Fibroblast of lung (primary cell): ENCODE results near the gene SOX30. TPM values are rescaled to one million over a fixed set of nuclear protein-coding genes. Genes with fewer than 3 reads are reported as not detected.

ENCODE experiments used
- DNase-seq, 2 donors: peaks; one replicate each; pipeline versions ENCODE4 v3.0.0 to v3.0.0-alpha.2; 2010; ENCODE audit warnings: low read depth in 2 of 2
- H2AFZ ChIP-seq: 2 replicates; pipeline ENCODE4 v1.5.1; 2012; ENCODE audit warnings: low read length, control low read depth, inconsistent platforms
- H3K27ac ChIP-seq: 2 replicates; pipeline ENCODE4 v1.5.1; 2011; ENCODE audit warnings: low read length, control low read depth; ENCODE audit not compliant: insufficient read depth
- H3K27me3 ChIP-seq: 2 replicates; pipeline ENCODE4 v1.5.1; 2011; ENCODE audit warnings: mild to moderate bottlenecking, low read length; ENCODE audit not compliant: control insufficient read depth, insufficient read depth
- H3K36me3 ChIP-seq: 2 replicates; pipeline ENCODE4 v1.5.1; 2011; ENCODE audit warnings: low read length; ENCODE audit not compliant: control insufficient read depth, insufficient read depth
- H3K4me1 ChIP-seq: 2 replicates; pipeline ENCODE4 v1.5.1; 2011; ENCODE audit warnings: low read length; ENCODE audit not compliant: control insufficient read depth, insufficient read depth; ENCODE audit errors: extremely low read depth
- H3K4me2 ChIP-seq: 2 replicates; pipeline ENCODE4 v1.5.1; 2011; ENCODE audit warnings: low read length, control low read depth; ENCODE audit not compliant: insufficient read depth; ENCODE audit errors: extremely low read depth
- H3K4me3 ChIP-seq, 4 experiments: fragments of 200-600 bp in 1 of 4; sonication (generic) in 1 of 4; replicated peaks in 1 of 4; 2 replicates each; pipeline ENCODE4 v1.5.1; 2011 to 2016; ENCODE audit warnings: low read length in 4 of 4, low read depth in 3 of 4, mild to moderate bottlenecking in 3 of 4, control low read depth in 2 of 4, inconsistent platforms in 1 of 4, mixed read lengths in 1 of 4; ENCODE audit not compliant: insufficient read depth in 1 of 4; ENCODE audit errors: control extremely low read depth in 1 of 4
- H3K79me2 ChIP-seq: 2 replicates; pipeline ENCODE4 v1.5.1; 2012; ENCODE audit warnings: mild to moderate bottlenecking, low read length, inconsistent platforms; ENCODE audit not compliant: control insufficient read depth, insufficient read depth
- H3K9ac ChIP-seq: 2 replicates; pipeline ENCODE4 v1.5.1; 2011; ENCODE audit warnings: mild to moderate bottlenecking, low read length, control low read depth; ENCODE audit not compliant: insufficient read depth
- H3K9me3 ChIP-seq: 2 replicates; pipeline ENCODE4 v1.5.1; 2012; ENCODE audit warnings: low read depth, low read length; ENCODE audit not compliant: control insufficient read depth, insufficient read depth
- H4K20me1 ChIP-seq: 2 replicates; pipeline ENCODE4 v1.5.1; 2011; ENCODE audit warnings: low read length; ENCODE audit not compliant: control insufficient read depth, insufficient read depth; ENCODE audit errors: extremely low read depth
- CTCF ChIP-seq, 2 donors: IDR thresholded peaks in 1 of 2; conservative IDR thresholded peaks in 1 of 2; 1 replicate in 1 of 2; 2 replicates in 1 of 2; pipeline ENCODE4 v1.5.1; 2011 to 2012; ENCODE audit warnings: low read length in 2 of 2, control low read depth in 1 of 2, inconsistent platforms in 1 of 2, low read depth in 1 of 2, mild to moderate bottlenecking in 1 of 2
- EZH2 ChIP-seq: IDR thresholded peaks from 2 replicates; pipeline ENCODE4 v1.5.1; 2012; ENCODE audit warnings: low read length, control low read depth, mild to moderate bottlenecking; ENCODE audit errors: missing control alignments
- polyA plus RNA-seq, 2 donors: library from polyadenylated mRNA; depleted of rRNA in 1 of 2; stranded (reverse) in 1 of 2; unstranded in 1 of 2; fragments of >200 nt; gene quantifications; 2 replicates each; pipeline ENCODE4 v1.2.1, GENCODE V29; 2011 to 2012; ENCODE audit warnings: missing spikeins in 1 of 2
- total RNA-seq: library from RNA; depleted of rRNA; stranded (reverse); fragments of >200 nt; gene quantifications from 2 replicates; pipeline ENCODE4 v1.2.1, GENCODE V29; 2014

The SOX30 gene
- total and polyA plus RNA-seq, 2 donors (not counting 1 experiment from before 2014, with no cell fraction given): 0.02 TPM; not detected in 1

DNA sequence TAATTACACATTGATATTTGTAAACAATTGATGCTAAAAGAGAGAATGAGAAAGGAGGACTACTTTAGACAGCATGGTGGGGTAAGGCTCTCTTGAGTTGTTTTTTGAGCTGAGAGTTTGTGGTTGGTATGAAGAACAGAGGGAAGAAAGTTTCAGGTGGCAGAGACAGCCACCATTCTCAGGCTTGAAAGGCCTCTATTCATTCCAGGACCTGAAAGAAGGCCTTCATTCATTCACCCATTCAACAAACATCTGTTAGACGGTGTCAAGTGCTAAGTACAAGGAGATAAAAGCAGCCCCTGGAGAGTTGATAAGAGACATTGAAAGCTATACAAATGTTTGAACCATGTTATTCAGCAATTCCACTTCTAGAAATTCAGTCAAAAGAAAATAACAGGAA lies 55.0 kb downstream of the SOX30 start:
- no peak for TF ChIP-seq EZH2
- TF ChIP-seq CTCF (conservative IDR thresholded peaks at IDR 0.05 in 1 of 2, IDR thresholded peaks at IDR 0.05 in 1 of 2; ENCODE audit: low read depth in 1 of 2, low read length in 2 of 2): no peak
- no peak for DNase-seq
- no peaks in the 10 kb centered on the region for H3K27me3 ChIP-seq

DNA sequence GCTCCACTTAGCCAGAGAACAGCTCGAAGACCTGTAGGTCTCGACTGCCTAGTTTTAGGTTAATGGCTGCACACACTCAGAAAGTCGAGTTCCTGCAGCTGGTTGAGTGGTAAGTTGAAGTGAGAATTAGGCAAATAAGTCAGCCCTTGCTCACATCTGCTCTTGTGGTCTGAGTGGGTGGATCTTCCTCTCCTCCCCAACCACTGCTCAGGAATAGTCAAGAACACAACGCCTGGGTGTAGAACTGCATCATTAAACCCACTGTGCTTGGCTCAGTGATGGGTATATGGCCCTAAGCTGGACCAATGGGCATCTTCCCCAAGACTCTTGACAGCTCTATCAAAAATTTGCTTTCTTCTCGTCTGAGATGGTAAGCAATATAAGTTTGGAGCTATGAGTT lies 55.8 kb downstream of the SOX30 start:
- Histone ChIP-seq H3K79me2 (no peaks in the 10 kb centered on the region), H3K9me3 (no peaks in the 10 kb centered on the region), H3K4me1 (no peaks in the 10 kb centered on the region), H2AFZ (no peak overlapping the region), H3K4me2 (no peak overlapping the region), H3K27me3 (no peaks in the 10 kb centered on the region), H4K20me1 (no peaks in the 10 kb centered on the region), H3K9ac (no peak overlapping the region), H3K27ac (no peak overlapping the region), H3K4me3 (no peak overlapping the region), H3K36me3 (no peaks in the 10 kb centered on the region)
- DNase-seq: peak in 1 of 2 donors; percentile 61
- TF ChIP-seq EZH2 (no peak), CTCF (conservative IDR thresholded peaks at IDR 0.05 in 1 of 2, IDR thresholded peaks at IDR 0.05 in 1 of 2; ENCODE audit: low read depth in 1 of 2, low read length in 2 of 2) (no peak)

More for the DNA sequence above, 55.0 kb downstream of the SOX30 start:
- Histone ChIP-seq H3K9ac (no peak overlapping the region), H4K20me1 (no peaks in the 10 kb centered on the region), H3K4me3 (no peak overlapping the region), H3K9me3 (no peaks in the 10 kb centered on the region), H3K27ac (no peak overlapping the region), H3K4me2 (no peak overlapping the region), H2AFZ (no peak overlapping the region), H3K79me2 (no peaks in the 10 kb centered on the region), H3K4me1 (no peaks in the 10 kb centered on the region), H3K36me3 (no peaks in the 10 kb centered on the region)

GRCh38 chr5:157594675-157595459 lies 57.4 kb downstream of the SOX30 start:
- Histone ChIP-seq H3K27me3 (no peaks in the 10 kb centered on the region), H3K9me3 (no peaks in the 10 kb centered on the region), H3K9ac (no peak overlapping the region), H3K4me3 (no peak overlapping the region), H3K36me3 (no peaks in the 10 kb centered on the region), H3K79me2 (no peaks in the 10 kb centered on the region), H3K27ac (no peak overlapping the region), H3K4me1 (peaks cover 3% of the 10 kb centered on the region), H2AFZ (no peak overlapping the region), H4K20me1 (no peaks in the 10 kb centered on the region), H3K4me2 (no peak overlapping the region)
- DNase-seq: no peak
- TF ChIP-seq CTCF (conservative IDR thresholded peaks at IDR 0.05 in 1 of 2, IDR thresholded peaks at IDR 0.05 in 1 of 2; ENCODE audit: low read depth in 1 of 2, low read length in 2 of 2) (no peak), EZH2 (no peak)
